Right renal pelvis (tissue), 4 donors: Measurements from ENCODE around the gene DAW1. TPM values are rescaled to one million over a fixed set of nuclear protein-coding genes. Genes with fewer than 3 reads are reported as not detected.
"Not testable (repeated sequence)": the region's sequence is repeated elsewhere in the genome, so short reads cannot be mapped to it uniquely, and the experiment has no call there.

Source experiments
- DNase-seq, 4 donors: peaks; one replicate each; pipeline ENCODE4 v3.0.0-alpha.2; 2013; ENCODE audit warnings: low read depth in 4 of 4, low spot score in 3 of 4, missing footprints in 1 of 4
- polyA plus RNA-seq, 4 donors: library from polyadenylated mRNA; unstranded; fragments of 120-200 nt; gene quantifications; one replicate each; pipeline ENCODE4 v1.2.1, GENCODE V29; 2013; ENCODE audit not compliant: insufficient read length in 4 of 4

The DAW1 gene
- polyA plus RNA-seq, 4 donors: 0.50 to 0.67 (median 0.60) TPM

GRCh38 chr2:227903381-227903780 is 31.9 kb downstream of the DAW1 start:
- DNase-seq: no peak

DNA sequence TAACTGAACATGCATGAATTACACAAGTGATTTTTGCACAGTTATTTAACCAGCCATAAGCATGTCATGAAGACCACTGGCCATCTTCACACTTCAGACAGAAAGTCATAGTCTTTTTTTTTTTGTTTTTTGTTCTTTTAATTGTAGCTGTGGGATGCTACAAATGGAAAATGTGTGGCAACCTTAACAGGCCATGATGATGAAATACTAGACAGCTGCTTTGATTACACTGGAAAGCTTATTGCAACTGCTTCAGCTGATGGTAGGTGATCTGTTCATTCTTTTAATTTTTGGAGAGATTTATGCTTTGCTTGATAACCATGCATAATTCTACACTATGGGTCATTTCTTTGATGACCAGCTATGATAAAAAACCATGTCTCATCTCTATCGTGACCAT is 35.6 kb downstream of the DAW1 start:
- DNase-seq: no peak

GRCh38 chr2:227908266-227909054 is 37.0 kb downstream of the DAW1 start:
- DNase-seq: no peak

- DNase-seq: no peak
Observed at GRCh38 chr2:227914362-227914761, 42.9 kb downstream of the DAW1 start.

GRCh38 chr2:227921648-227922047 is 50.2 kb downstream of the DAW1 start:
- no peak for DNase-seq

DNA sequence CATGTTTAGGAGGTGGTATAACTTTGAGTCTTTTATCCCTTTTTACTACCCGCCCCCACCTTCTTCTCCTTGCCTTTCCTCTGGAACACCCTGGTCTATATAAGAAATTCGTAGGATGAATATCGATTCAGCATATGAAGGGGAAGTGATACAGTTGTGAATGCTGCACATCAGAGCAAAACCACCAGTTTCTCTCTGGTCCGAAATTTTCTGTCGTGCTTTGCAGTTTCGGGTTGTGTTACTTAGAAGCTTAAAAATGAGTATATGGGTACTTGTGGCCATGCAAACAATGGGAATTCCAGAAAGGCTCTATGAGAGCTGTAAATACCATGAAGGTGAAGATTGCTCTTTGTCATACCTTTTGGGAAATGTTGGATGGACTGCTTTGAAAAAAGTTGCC is 60.6 kb downstream of the DAW1 start:
- DNase-seq: no peak

GRCh38 chr2:227932403-227932802 is 61.0 kb downstream of the DAW1 start:
- no peak for DNase-seq

GRCh38 chr2:227933884-227934283 is 62.5 kb downstream of the DAW1 start:
- no peak for DNase-seq

DNA sequence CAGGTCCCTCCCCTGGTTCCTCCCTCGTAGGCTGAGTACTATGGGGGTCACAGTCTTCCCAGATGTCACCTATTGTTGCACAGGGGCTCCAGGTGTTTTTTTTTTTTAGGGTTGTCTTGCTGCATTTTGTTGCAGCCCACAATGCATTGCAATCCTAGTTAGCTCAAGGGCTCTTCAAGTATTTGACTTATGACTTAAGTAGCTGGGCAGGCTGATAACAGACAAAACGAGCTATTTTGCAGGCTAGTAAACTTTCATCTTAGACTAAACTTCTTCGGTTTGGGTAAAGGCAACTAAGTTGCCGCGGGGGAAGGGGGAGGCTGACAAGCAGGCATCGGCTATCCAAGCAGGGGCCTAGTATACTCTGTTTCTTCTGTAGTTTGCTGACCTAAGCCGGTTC is 64.8 kb downstream of the DAW1 start:
- DNase-seq: not testable (repeated sequence)

- DNase-seq: peak in 2 of 4 donors; percentile 0 to 6
Observed at GRCh38 chr2:227939271-227940027, 68.0 kb downstream of the DAW1 start.

- DNase-seq: no peak
Observed at GRCh38 chr2:227942021-227942420, 70.6 kb downstream of the DAW1 start.

DNA sequence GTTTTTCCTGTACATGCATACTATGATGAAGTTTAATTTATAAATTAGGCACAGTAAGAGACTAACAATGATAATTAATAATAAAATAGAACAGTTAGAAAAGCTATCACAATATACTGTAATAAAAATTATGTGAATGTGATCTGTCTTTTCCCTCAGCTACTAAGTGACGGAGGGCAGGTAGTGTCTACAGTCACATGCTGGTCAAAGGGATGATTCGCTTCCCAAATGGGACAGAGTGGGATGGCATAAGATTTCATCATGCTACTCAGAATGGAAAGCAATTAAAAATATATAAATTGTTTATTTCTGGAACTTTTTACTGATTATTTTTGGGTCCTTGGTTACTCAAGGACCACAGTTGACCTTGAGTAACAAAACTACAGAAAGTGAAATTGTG is 71.5 kb downstream of the DAW1 start:
- no peak for DNase-seq

DNA sequence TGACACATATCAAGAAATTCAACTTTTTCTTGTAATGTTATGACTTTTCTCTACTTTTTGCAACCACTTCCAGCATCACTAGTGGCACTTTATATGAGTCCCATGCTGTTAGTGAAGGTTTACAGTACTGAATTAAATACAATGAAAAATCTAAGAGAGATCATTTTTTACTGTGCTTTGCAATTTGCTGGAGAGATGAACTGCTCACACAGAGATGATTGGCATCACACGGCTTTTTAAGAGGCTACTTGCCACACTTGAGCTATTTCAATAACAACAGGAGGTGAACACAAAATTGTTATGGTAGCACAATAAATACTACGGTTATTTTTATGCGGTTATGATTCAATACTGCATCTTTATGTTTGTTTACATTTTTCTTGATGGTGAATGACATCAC is 88.9 kb downstream of the DAW1 start:
- DNase-seq: no peak

DNA sequence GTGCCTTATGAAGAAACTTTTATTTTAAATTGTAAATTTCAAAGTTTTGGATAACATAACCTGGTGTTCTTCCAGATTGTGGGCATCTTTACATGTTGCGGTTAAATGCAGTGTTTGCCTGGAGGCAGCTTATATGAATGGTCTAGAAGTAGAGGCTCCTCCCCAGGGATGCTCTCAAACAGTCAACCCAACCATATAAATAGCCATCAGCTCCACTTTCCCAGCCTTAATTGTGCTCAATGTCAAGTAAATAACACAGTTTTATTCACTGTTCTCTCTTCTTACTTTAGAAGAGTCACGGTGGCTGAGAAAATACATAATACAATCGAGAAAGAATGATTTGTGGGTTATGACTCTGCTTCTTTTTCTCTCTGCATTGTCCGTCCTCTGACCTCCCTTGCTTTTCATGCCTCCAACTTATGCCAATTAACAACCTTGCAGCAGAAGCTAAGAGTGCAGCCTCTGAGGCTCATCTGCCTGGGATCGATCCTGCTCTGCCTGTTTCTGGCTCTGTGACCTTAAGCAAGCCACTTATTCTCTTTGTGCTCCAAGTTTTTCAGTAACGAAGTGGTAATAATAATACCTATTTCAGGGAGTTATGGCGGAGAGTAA is 100.3 kb downstream of the DAW1 start:
- DNase-seq: no peak

- DNase-seq: no peak
Observed at GRCh38 chr2:227973241-227973640, 101.8 kb downstream of the DAW1 start.

Other genes with a start within 250 kb of the DAW1 start
- not detected for gene SCYGR5, start 204.8 kb upstream of the DAW1 start, polyA plus RNA-seq
- gene SLC19A3, start 153.6 kb upstream of the DAW1 start, polyA plus RNA-seq: 1 to 10 TPM; 6.6 to 9.8 (median 7.5) TPM
- gene SCYGR6, start 146.9 kb upstream of the DAW1 start, polyA plus RNA-seq: not detected
- gene SCYGR7, start 143.3 kb upstream of the DAW1 start, polyA plus RNA-seq: not detected
- gene SCYGR8, start 125.7 kb upstream of the DAW1 start, polyA plus RNA-seq: not detected
- under 1 TPM in 2 of 4 donors, not detected in 2; 0.22 to 0.52 TPM for gene CCL20, start 57.8 kb upstream of the DAW1 start, polyA plus RNA-seq